AG09309 (cell line): ENCODE data around the gene FAM13B.
"Not testable (repeated sequence)": the region's sequence is repeated elsewhere in the genome, so short reads cannot be mapped to it uniquely, and the experiment has no call there.

ENCODE experiments used
- DNase-seq: peaks from one replicate; pipeline ENCODE4 v3.0.0-alpha.2; 2010; ENCODE audit warnings: low read depth
- H3K4me3 ChIP-seq: 2 replicates; pipeline ENCODE4 v1.5.1; 2011; ENCODE audit warnings: mild to moderate bottlenecking, low read depth, low read length, moderate library complexity; ENCODE audit not compliant: control insufficient read depth
- TF ChIP-seq, protein P1 (sequence below): IDR thresholded peaks from 2 replicates; pipeline ENCODE4 v1.5.1; 2011; ENCODE audit warnings: mild to moderate bottlenecking, low read depth, low read length, inconsistent platforms; ENCODE audit not compliant: insufficient read depth, control insufficient read depth; ENCODE audit errors: missing control alignments

FAM13B gene

DNA sequence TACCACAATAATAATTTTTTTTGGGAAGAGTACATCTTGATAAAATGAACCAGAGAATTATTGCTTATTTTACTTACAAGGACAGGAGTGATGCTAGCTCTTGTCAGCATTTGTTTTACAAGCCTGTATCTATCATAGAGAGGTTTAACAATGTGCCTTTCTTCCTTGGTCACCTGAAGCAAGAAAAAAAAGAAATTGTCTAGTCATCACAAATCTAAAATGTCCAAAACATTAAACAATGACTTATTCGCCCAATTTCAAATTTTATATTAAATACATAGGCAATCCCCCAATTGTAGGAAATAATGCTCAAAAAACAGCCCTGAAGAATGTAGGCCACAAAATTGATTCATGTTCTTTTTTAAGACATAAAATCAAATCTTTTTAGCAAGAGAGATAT is 87.1 kb downstream of the FAM13B start:
- DNase-seq: no peak
- TF ChIP-seq, protein P1, sequence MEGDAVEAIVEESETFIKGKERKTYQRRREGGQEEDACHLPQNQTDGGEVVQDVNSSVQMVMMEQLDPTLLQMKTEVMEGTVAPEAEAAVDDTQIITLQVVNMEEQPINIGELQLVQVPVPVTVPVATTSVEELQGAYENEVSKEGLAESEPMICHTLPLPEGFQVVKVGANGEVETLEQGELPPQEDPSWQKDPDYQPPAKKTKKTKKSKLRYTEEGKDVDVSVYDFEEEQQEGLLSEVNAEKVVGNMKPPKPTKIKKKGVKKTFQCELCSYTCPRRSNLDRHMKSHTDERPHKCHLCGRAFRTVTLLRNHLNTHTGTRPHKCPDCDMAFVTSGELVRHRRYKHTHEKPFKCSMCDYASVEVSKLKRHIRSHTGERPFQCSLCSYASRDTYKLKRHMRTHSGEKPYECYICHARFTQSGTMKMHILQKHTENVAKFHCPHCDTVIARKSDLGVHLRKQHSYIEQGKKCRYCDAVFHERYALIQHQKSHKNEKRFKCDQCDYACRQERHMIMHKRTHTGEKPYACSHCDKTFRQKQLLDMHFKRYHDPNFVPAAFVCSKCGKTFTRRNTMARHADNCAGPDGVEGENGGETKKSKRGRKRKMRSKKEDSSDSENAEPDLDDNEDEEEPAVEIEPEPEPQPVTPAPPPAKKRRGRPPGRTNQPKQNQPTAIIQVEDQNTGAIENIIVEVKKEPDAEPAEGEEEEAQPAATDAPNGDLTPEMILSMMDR: no peak
- H3K4me3 ChIP-seq: no peak overlapping the region

DNA sequence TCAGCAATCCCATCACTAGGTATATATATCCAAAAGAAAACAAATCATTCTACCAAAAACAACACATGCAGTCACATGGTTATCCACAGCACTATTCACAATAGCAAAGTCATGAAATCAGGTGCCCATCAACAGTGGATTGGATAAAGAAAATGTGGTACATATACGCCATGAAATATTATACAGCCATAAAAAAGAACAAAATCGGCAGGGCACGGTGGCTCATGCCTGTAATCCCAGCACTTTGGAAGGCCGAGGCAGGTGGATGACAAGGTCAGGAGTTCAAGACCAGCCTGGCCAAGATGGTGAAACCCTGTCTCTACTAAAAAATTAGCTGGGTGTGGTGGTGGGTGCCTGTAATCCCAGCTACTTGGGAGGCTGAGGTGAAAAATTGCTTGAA is 88.6 kb downstream of the FAM13B start:
- DNase-seq, H3K4me3 ChIP-seq: not testable (repeated sequence)

GRCh38 chr5:137939331-137939730 is 93.5 kb downstream of the FAM13B start:
- DNase-seq: no peak
- H3K4me3 ChIP-seq: no peak overlapping the region
- TF ChIP-seq, protein P1: no peak

GRCh38 chr5:137938751-137939143 is 94.1 kb downstream of the FAM13B start:
- no peak for DNase-seq
- TF ChIP-seq, protein P1: no peak
- no peak overlapping the region for H3K4me3 ChIP-seq

DNA sequence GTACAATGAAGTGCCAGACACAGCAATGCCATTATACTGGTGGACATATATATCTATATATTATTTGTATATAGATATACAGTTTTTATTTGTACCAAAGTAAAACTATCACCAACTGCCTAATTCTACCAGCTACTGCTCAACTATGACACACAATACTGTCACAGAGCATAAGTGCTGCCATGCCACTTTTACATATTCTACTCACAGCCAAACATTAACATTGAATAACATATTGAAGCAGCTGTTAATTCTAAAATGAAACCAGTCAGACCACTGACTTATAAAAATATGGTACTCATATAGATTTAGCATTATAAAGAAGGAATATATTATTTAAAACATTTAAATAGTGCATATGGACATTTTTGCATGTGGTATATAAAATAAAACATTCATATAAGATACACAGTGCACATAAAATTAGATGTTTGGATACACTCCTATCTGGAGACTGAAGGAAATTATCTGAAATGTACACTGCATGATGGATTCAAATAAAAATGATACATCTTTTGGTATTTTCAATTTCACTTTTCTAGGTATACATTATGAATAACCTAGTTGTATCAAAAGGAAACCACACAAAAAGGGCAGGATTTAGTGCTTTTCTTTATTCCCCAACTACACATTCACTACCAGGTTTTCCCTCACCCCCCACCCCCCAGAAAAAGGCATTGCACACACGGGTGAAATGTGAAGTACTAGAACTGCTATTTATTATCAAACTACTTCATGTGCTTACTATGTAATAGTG is 94.7 kb downstream of the FAM13B start:
- no peak overlapping the region for H3K4me3 ChIP-seq
- TF ChIP-seq, protein P1: no peak
- DNase-seq: no peak

GRCh38 chr5:137935694-137936093 is 97.2 kb downstream of the FAM13B start:
- H3K4me3 ChIP-seq: no peak overlapping the region
- TF ChIP-seq, protein P1: no peak
- no peak for DNase-seq

- no peak overlapping the region for H3K4me3 ChIP-seq
- TF ChIP-seq, protein P1: no peak
- no peak for DNase-seq
Observed at GRCh38 chr5:137935190-137935589, 97.7 kb downstream of the FAM13B start.
